ENCODE measurements around the gene HSPG2. TPM values are rescaled to one million over a fixed set of nuclear protein-coding genes. Genes with fewer than 3 reads are reported as not detected.

HSPG2 gene
- total and polyA plus RNA-seq, 2 of the 8 experiments (the other 6 are each of a cell fraction or from before 2014, with no cell fraction given): 17.8 to 111 TPM

DNA sequence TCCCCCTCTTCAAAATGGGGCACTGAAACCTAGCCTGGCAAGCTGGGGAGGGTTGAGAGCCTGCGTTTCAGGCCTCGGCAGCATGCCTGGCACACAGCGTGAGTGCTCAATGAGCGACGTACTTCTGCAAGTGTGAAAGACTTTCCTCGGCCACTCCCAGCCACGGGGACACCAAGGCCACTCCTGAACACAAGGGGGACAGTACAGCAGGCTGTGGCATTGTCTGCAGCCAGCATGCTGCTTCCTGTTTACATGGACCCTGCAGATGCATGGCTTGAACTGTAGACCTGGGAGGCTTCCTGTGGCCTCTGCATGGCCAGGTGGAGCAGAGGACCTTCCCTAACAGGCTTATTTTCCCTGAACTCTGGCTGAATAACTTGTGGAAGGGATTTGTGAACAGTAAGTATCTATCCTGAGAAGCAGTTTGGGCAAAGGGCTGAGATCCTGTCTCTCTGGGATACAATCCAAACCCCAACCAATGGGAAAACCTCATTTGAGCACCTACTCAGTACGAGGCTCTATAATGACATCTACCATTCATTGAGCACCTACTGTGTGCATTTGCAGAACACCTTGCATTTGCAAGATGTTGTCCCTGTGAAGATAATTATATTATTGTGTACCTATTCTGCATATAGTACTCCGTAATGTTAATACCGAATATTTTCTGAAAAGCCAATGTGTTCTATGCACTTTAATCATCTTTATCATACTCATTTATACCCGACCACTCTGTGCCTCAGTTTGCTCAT is 9.9 kb upstream of the HSPG2 start (continued):
- TF ChIP-seq, protein P1, sequence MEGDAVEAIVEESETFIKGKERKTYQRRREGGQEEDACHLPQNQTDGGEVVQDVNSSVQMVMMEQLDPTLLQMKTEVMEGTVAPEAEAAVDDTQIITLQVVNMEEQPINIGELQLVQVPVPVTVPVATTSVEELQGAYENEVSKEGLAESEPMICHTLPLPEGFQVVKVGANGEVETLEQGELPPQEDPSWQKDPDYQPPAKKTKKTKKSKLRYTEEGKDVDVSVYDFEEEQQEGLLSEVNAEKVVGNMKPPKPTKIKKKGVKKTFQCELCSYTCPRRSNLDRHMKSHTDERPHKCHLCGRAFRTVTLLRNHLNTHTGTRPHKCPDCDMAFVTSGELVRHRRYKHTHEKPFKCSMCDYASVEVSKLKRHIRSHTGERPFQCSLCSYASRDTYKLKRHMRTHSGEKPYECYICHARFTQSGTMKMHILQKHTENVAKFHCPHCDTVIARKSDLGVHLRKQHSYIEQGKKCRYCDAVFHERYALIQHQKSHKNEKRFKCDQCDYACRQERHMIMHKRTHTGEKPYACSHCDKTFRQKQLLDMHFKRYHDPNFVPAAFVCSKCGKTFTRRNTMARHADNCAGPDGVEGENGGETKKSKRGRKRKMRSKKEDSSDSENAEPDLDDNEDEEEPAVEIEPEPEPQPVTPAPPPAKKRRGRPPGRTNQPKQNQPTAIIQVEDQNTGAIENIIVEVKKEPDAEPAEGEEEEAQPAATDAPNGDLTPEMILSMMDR (IDR thresholded peaks at IDR 0.05; ENCODE audit: control extremely low read depth in 1 of 3, insufficient read depth in 1 of 3, low read depth in 1 of 3, low read length in 3 of 3): peak in 1 of 3 experiments; percentile 10; a peak in 1 of 4 replicates
